Neural progenitor cell (in vitro differentiated cells): ENCODE results near the gene CXorf65. TPM values are rescaled to one million over a fixed set of nuclear protein-coding genes. Genes with fewer than 3 reads are reported as not detected.

Source experiments
- DNase-seq: peaks from one replicate; pipeline ENCODE4 v3.0.0-alpha.2; 2016; ENCODE audit warnings: low spot score
- H2AFZ ChIP-seq: fragments of 200-600 bp; sonication (generic); replicated peaks from 2 replicates; pipeline ENCODE4 v1.6.1; 2016; ENCODE audit warnings: antibody characterized with exemption
- H3F3A ChIP-seq: fragments of 200-600 bp; sonication (generic); 2 replicates; pipeline ENCODE4 v1.6.1; 2016; ENCODE audit warnings: antibody characterized with exemption, low read depth
- H3K27ac ChIP-seq: fragments of 200-600 bp; sonication (generic); 2 replicates; pipeline ENCODE4 v1.5.1; 2016; ENCODE audit warnings: mild to moderate bottlenecking
- H3K27me3 ChIP-seq: fragments of 200-600 bp; sonication (generic); 2 replicates; pipeline ENCODE4 v1.6.1; 2016; ENCODE audit warnings: mild to moderate bottlenecking, moderate library complexity
- H3K36me3 ChIP-seq: fragments of 200-600 bp; sonication (generic); 2 replicates; pipeline ENCODE4 v1.5.1; 2016
- H3K4me1 ChIP-seq: fragments of 200-600 bp; sonication (generic); 2 replicates; pipeline ENCODE4 v1.6.1; 2016; ENCODE audit warnings: mixed run types
- H3K4me2 ChIP-seq: fragments of 200-600 bp; sonication (generic); 2 replicates; pipeline ENCODE4 v1.6.1; 2016
- H3K4me3 ChIP-seq: fragments of 200-600 bp; sonication (generic); 2 replicates; pipeline ENCODE4 v1.5.1; 2016
- H3K79me2 ChIP-seq: fragments of 200-600 bp; sonication (generic); 2 replicates; pipeline ENCODE4 v1.6.1; 2016; ENCODE audit warnings: low read depth
- H3K9ac ChIP-seq: fragments of 200-600 bp; sonication (generic); 2 replicates; pipeline ENCODE4 v1.6.1; 2016
- H3K9me3 ChIP-seq: fragments of 200-600 bp; sonication (generic); 2 replicates; pipeline ENCODE4 v1.5.1; 2016; ENCODE audit warnings: low read depth
- H4K20me1 ChIP-seq: fragments of 200-600 bp; sonication (generic); 2 replicates; pipeline ENCODE4 v1.6.1; 2016; ENCODE audit warnings: low read depth
- H3K27ac Mint-ChIP-seq: 3 replicates; pipeline ENCODE4 v1.8.0; 2021; ENCODE audit warnings: mixed read lengths
- H3K27me3 Mint-ChIP-seq: 2 replicates; pipeline ENCODE4 v1.8.0; 2022; ENCODE audit warnings: low read depth, mild to moderate bottlenecking, inconsistent platforms, moderate library complexity, mixed read lengths; ENCODE audit not compliant: insufficient read depth
- H3K36me3 Mint-ChIP-seq: 3 replicates; pipeline ENCODE4 v1.8.0; 2021; ENCODE audit warnings: mixed read lengths
- H3K4me1 Mint-ChIP-seq: 3 replicates; pipeline ENCODE4 v1.8.0; 2021; ENCODE audit warnings: mixed read lengths
- H3K4me3 Mint-ChIP-seq: 3 replicates; pipeline ENCODE4 v1.8.0; 2021; ENCODE audit warnings: mild to moderate bottlenecking, moderate library complexity, mixed read lengths
- H3K9me3 Mint-ChIP-seq: 3 replicates; pipeline ENCODE4 v1.8.0; 2020; ENCODE audit warnings: mixed read lengths
- CTCF ChIP-seq: fragments of 200-600 bp; sonication (generic); IDR thresholded peaks from 2 replicates; pipeline ENCODE4 v1.5.1; 2017; ENCODE audit warnings: antibody characterized with exemption, mild to moderate bottlenecking
- EZH2 ChIP-seq: fragments of 200-600 bp; sonication (generic); IDR thresholded peaks from 2 replicates; pipeline ENCODE4 v1.6.1; 2017; ENCODE audit warnings: antibody characterized with exemption, mild to moderate bottlenecking, moderate library complexity
- EZH2phosphoT487 ChIP-seq: fragments of 200-600 bp; sonication (generic); IDR thresholded peaks from 2 replicates; pipeline ENCODE4 v1.6.1; 2017; ENCODE audit warnings: antibody characterized with exemption
- total RNA-seq: library from RNA; depleted of rRNA; stranded (reverse); fragments of >200 nt; gene quantifications from 2 replicates; pipeline ENCODE4 v1.2.3, GENCODE V29; 2015; ENCODE audit warnings: low replicate concordance

Gene CXorf65
- not detected in 2 replicates for total RNA-seq

GRCh38 chrX:71106427-71106826, at the start of gene CXorf65:
CXorf65 (minus strand) TSS chrX:71106740; CDS start chrX:71106556, 184 bp downstream.
- DNase-seq, result no peak
- no peaks in the 10 kb centered on the region for H3K36me3 ChIP-seq
- Mint-ChIP-seq H3K4me3 (peak within 1 kb of the TSS; percentile 43), H3K27me3 (peaks cover 2% of the 10 kb centered on the region), H3K4me1 (peaks cover 30% of the 10 kb centered on the region), H3K36me3 (no peaks in the 10 kb centered on the region), H3K9me3 (peaks cover 9% of the 10 kb centered on the region), H3K27ac (no peak within 1 kb of the TSS)
- H3K9ac ChIP-seq, result no peak within 1 kb of the TSS
- peaks cover 16% of the 10 kb centered on the region for H3K4me1 ChIP-seq
- H2AFZ ChIP-seq, result no peak within 1 kb of the TSS
- no peaks in the 10 kb centered on the region for H3K9me3 ChIP-seq
- H3K79me2 ChIP-seq, result no peaks in the 10 kb centered on the region
- no peaks in the 10 kb centered on the region for H3K27me3 ChIP-seq
- no peak within 1 kb of the TSS for H3K27ac ChIP-seq
- H3K4me2 ChIP-seq, result no peak within 1 kb of the TSS
- no peak within 1 kb of the TSS for H3K4me3 ChIP-seq
- TF ChIP-seq CTCF (no peak), EZH2phosphoT487 (no peak), EZH2 (no peak)
- no peaks in the 10 kb centered on the region for H4K20me1 ChIP-seq
- peaks cover 21% of the 10 kb centered on the region for H3F3A ChIP-seq

- H3K4me1 ChIP-seq, result no peaks in the 10 kb centered on the region
- Mint-ChIP-seq H3K4me1 (no peaks in the 10 kb centered on the region), H3K36me3 (peaks cover 21% of the 10 kb centered on the region), H3K27me3 (peaks cover 12% of the 10 kb centered on the region), H3K27ac (no peak overlapping the region), H3K4me3 (no peak overlapping the region), H3K9me3 (peaks cover 6% of the 10 kb centered on the region)
- no peak overlapping the region for H2AFZ ChIP-seq
- H3K27me3 ChIP-seq, result no peaks in the 10 kb centered on the region
- no peaks in the 10 kb centered on the region for H4K20me1 ChIP-seq
- H3K79me2 ChIP-seq, result no peaks in the 10 kb centered on the region
- H3K27ac ChIP-seq, result no peak overlapping the region
- TF ChIP-seq EZH2phosphoT487 (no peak), CTCF (no peak), EZH2 (no peak)
- H3K4me2 ChIP-seq, result no peak overlapping the region
- H3K4me3 ChIP-seq, result no peak overlapping the region
- H3K36me3 ChIP-seq, result no peaks in the 10 kb centered on the region
- DNase-seq, result no peak
- H3K9me3 ChIP-seq, result no peaks in the 10 kb centered on the region
- no peaks in the 10 kb centered on the region for H3F3A ChIP-seq
- H3K9ac ChIP-seq, result no peak overlapping the region
These were observed 48.1 kb upstream of the CXorf65 start for GRCh38 chrX:71154641-71155040.

- H3K79me2 ChIP-seq, result no peaks in the 10 kb centered on the region
- no peaks in the 10 kb centered on the region for H3K36me3 ChIP-seq
- no peak overlapping the region for H3K27ac Mint-ChIP-seq
- H3K27ac ChIP-seq, result no peak overlapping the region
- no peak for DNase-seq
- no peaks in the 10 kb centered on the region for H4K20me1 ChIP-seq
- no peaks in the 10 kb centered on the region for H3F3A ChIP-seq
- H3K4me3 ChIP-seq, result no peak overlapping the region
- H3K4me1 ChIP-seq, result no peaks in the 10 kb centered on the region
- no peaks in the 10 kb centered on the region for H3K9me3 ChIP-seq
- peaks cover under 1% of the 10 kb centered on the region for H3K4me1 Mint-ChIP-seq
- H3K9me3 Mint-ChIP-seq, result peaks cover 7% of the 10 kb centered on the region
- peaks cover 12% of the 10 kb centered on the region for H3K27me3 Mint-ChIP-seq
- TF ChIP-seq CTCF, result no peak
- no peak for TF ChIP-seq EZH2
- TF ChIP-seq EZH2phosphoT487, result no peak
- no peak overlapping the region for H3K4me2 ChIP-seq
- H3K36me3 Mint-ChIP-seq, result peaks cover 18% of the 10 kb centered on the region
- no peaks in the 10 kb centered on the region for H3K27me3 ChIP-seq
- no peak overlapping the region for H3K9ac ChIP-seq
- H2AFZ ChIP-seq, result no peak overlapping the region
- H3K4me3 Mint-ChIP-seq, result no peak overlapping the region
These were observed 47.7 kb upstream of the CXorf65 start for GRCh38 chrX:71154196-71154595.
